ENCODE results near the gene PAX5.

- TF ChIP-seq POLR2A (IDR thresholded peaks at IDR 0.05; ENCODE audit: low read length) (no peak), GATA1 (IDR thresholded peaks at IDR 0.05; ENCODE audit: low read depth, low read length) (no peak)
Measured at GRCh38 chr9:36815566-36816348, 218.3 kb downstream of the PAX5 start.
